Mesenchymal stem cell (in vitro differentiated cells and primary cell): ENCODE measurements around the gene NPAS2.
A peak's percentile ranks its signal among the peaks of the same experiment; 100 is the strongest.

Experiments
- DNase-seq: peaks from one replicate; pipeline ENCODE4 v3.0.0-alpha.2; 2013
- H2AFZ ChIP-seq: one replicate; pipeline ENCODE4 v1.6.1; 2013; ENCODE audit warnings: low read depth, mild to moderate bottlenecking, control low read depth, inconsistent platforms, low read length, moderate library complexity
- H2AK5ac ChIP-seq: 2 replicates; pipeline ENCODE4 v1.6.1; 2013; ENCODE audit warnings: low read length, moderate library complexity, mild to moderate bottlenecking, inconsistent platforms; ENCODE audit not compliant: severe bottlenecking
- H2BK120ac ChIP-seq: one replicate; pipeline ENCODE4 v1.6.1; 2013; ENCODE audit warnings: low read depth, mild to moderate bottlenecking, inconsistent platforms, low read length, moderate library complexity
- H2BK12ac ChIP-seq, 2 experiments: one replicate each; pipeline ENCODE4 v1.6.1; 2013; ENCODE audit warnings: inconsistent platforms in 2 of 2, low read length in 2 of 2, mild to moderate bottlenecking in 2 of 2, moderate library complexity in 2 of 2, control low read depth in 1 of 2
- H2BK15ac ChIP-seq: one replicate; pipeline ENCODE4 v1.6.1; 2013; ENCODE audit warnings: mild to moderate bottlenecking, low read depth, inconsistent platforms; ENCODE audit not compliant: poor library complexity, severe bottlenecking
- H2BK5ac ChIP-seq: 2 replicates; pipeline ENCODE4 v1.6.1; 2013; ENCODE audit warnings: low read depth, mild to moderate bottlenecking, low read length, control low read depth, inconsistent platforms; ENCODE audit not compliant: poor library complexity, severe bottlenecking
- H3K14ac ChIP-seq, 2 experiments: one replicate each; pipeline ENCODE4 v1.6.1; 2013; ENCODE audit warnings: inconsistent platforms in 2 of 2, low read length in 2 of 2, control low read depth in 1 of 2, mild to moderate bottlenecking in 1 of 2, moderate library complexity in 1 of 2
- H3K18ac ChIP-seq, 2 experiments: one replicate each; pipeline ENCODE4 v1.6.1; 2013; ENCODE audit warnings: inconsistent platforms in 2 of 2, low read length in 2 of 2, control low read depth in 1 of 2, low read depth in 1 of 2, mild to moderate bottlenecking in 1 of 2
- H3K23ac ChIP-seq, 2 experiments: one replicate each; pipeline ENCODE4 v1.6.1; 2013; ENCODE audit warnings: inconsistent platforms in 2 of 2, low read length in 2 of 2, mild to moderate bottlenecking in 2 of 2, moderate library complexity in 2 of 2, control low read depth in 1 of 2
- H3K27ac ChIP-seq: 2 replicates; pipeline ENCODE4 v1.5.1; 2013; ENCODE audit warnings: mild to moderate bottlenecking, moderate library complexity, low read length, control low read depth, inconsistent platforms; ENCODE audit not compliant: poor library complexity, severe bottlenecking
- H3K27me3 ChIP-seq, 2 experiments: 2 replicates each; pipeline versions ENCODE4 v1.6.1 to v1.7.0; 2013; ENCODE audit warnings: low read length in 2 of 2, mild to moderate bottlenecking in 2 of 2, moderate library complexity in 2 of 2, control low read depth in 1 of 2, inconsistent platforms in 1 of 2; ENCODE audit not compliant: control insufficient read depth in 1 of 2, insufficient read depth in 1 of 2
- H3K36me3 ChIP-seq, 2 experiments: 2 replicates each; pipeline versions ENCODE4 v1.6.1 to v1.7.0; 2013; ENCODE audit warnings: low read length in 2 of 2, control low read depth in 1 of 2, inconsistent platforms in 1 of 2, low read depth in 1 of 2, mild to moderate bottlenecking in 1 of 2; ENCODE audit not compliant: insufficient read depth in 2 of 2, control insufficient read depth in 1 of 2
- H3K4ac ChIP-seq, 2 experiments: one replicate each; pipeline ENCODE4 v1.6.1; 2013; ENCODE audit warnings: inconsistent platforms in 2 of 2, low read length in 2 of 2, mild to moderate bottlenecking in 2 of 2, moderate library complexity in 2 of 2, control low read depth in 1 of 2, low read depth in 1 of 2
- H3K4me1 ChIP-seq: 2 replicates; pipeline ENCODE4 v1.6.1; 2013; ENCODE audit warnings: low read depth, low read length, control low read depth; ENCODE audit not compliant: control insufficient read depth, insufficient read depth
- H3K4me2 ChIP-seq: 2 replicates; pipeline ENCODE4 v1.6.1; 2013; ENCODE audit warnings: low read length, mild to moderate bottlenecking, inconsistent platforms; ENCODE audit not compliant: poor library complexity, severe bottlenecking
- H3K4me3 ChIP-seq, 2 experiments: 2 replicates each; pipeline versions ENCODE4 v1.5.1 to v1.7.0; 2013; ENCODE audit warnings: low read length in 2 of 2, mild to moderate bottlenecking in 2 of 2, control low read depth in 1 of 2, low read depth in 1 of 2; ENCODE audit not compliant: insufficient read depth in 1 of 2
- H3K79me1 ChIP-seq: replicated peaks from 2 replicates; pipeline ENCODE4 v1.6.1; 2013; ENCODE audit warnings: mild to moderate bottlenecking, control low read depth, low read length, inconsistent platforms; ENCODE audit not compliant: poor library complexity, severe bottlenecking
- H3K9ac ChIP-seq: 2 replicates; pipeline ENCODE4 v1.7.0; 2013; ENCODE audit warnings: mild to moderate bottlenecking, low read length, moderate library complexity
- H3K9me3 ChIP-seq: 2 replicates; pipeline ENCODE4 v1.7.0; 2013; ENCODE audit warnings: mild to moderate bottlenecking, low read length; ENCODE audit not compliant: control insufficient read depth
- H4K8ac ChIP-seq: one replicate; pipeline ENCODE4 v1.6.1; 2013; ENCODE audit warnings: inconsistent platforms, mild to moderate bottlenecking, low read length, moderate library complexity
- H4K91ac ChIP-seq: one replicate; pipeline ENCODE4 v1.6.1; 2013; ENCODE audit warnings: mild to moderate bottlenecking, low read length, inconsistent platforms
- WGBS: methylation state at CpG from one replicate; pipeline ENCODE4 v1.1.7; 2013; ENCODE audit warnings: mixed read lengths; 5-methylcytosine and 5-hydroxymethylcytosine counted together

NPAS2 gene

DNA sequence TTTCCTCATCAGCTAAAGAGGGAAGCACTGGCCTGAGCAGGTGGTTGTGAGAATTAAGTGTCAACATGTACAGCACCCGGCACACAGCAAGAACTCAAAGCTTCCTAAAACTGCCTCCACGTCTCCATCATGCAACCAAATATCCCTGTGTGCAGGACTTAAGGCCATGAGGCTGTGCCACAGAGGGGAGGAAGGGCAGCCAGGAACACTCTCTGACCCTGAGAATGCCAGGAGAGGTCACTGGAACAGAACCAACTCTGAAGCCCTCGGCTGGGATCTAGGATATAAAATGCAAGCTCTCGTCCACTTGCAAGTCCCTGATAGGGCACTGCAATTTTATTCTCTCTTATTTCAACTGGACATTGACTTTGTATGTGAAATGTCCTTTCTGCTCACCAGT, 12.2 kb upstream of the NPAS2 start:
- no peak overlapping the region for H3K4me3 ChIP-seq
- no peak overlapping the region for H2BK12ac ChIP-seq

DNA sequence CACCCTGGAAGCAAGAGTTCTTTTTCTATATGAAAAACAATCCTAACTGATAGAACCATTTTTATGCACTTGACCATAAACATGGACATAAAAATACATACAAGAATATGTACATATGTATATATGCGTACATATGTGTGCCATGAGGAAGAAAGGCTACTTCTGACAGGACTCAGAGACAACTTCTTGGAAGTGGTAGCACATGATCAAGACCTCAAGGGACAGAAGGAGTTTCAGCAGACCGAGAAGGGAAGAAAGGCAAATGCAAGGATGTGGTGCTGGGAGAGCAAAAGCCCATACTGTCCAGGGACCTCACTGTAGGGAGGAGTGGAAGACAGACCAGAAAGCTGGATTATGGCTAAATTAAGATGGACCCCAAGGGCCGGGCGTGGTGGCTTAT, 11.4 kb upstream of the NPAS2 start:
- H3K27ac ChIP-seq = no peak overlapping the region
- WGBS = 81% methylated on average over 4 of the region's 4 CpGs
- no peak overlapping the region for H2BK12ac ChIP-seq
- no peak for DNase-seq
- H2AFZ ChIP-seq = no peak overlapping the region
- H3K79me1 ChIP-seq = no peaks in the 10 kb centered on the region
- peaks cover 2% of the 10 kb centered on the region for H3K4me1 ChIP-seq
- no peak overlapping the region for H3K4me2 ChIP-seq
- no peak overlapping the region for H2BK5ac ChIP-seq
- H3K18ac ChIP-seq = no peak overlapping the region
- no peak overlapping the region for H4K8ac ChIP-seq
- H3K14ac ChIP-seq = no peak overlapping the region
- no peaks in the 10 kb centered on the region for H3K9me3 ChIP-seq
- H2AK5ac ChIP-seq = no peak overlapping the region
- H3K4ac ChIP-seq = no peak overlapping the region
- no peaks in the 10 kb centered on the region for H3K36me3 ChIP-seq
- H4K91ac ChIP-seq = no peak overlapping the region
- H3K4me3 ChIP-seq = no peak overlapping the region
- peaks cover 19 to 28% of the 10 kb centered on the region in 2 experiments for H3K27me3 ChIP-seq
- no peak overlapping the region for H3K23ac ChIP-seq
- no peak overlapping the region for H2BK15ac ChIP-seq
- no peak overlapping the region for H2BK120ac ChIP-seq
- H3K9ac ChIP-seq = no peak overlapping the region

More for the DNA sequence above, 12.2 kb upstream of the NPAS2 start:
- no peaks in the 10 kb centered on the region for H3K36me3 ChIP-seq
- H3K23ac ChIP-seq = no peak overlapping the region
- H3K18ac ChIP-seq = no peak overlapping the region
- DNase-seq = no peak
- H3K4ac ChIP-seq = no peak overlapping the region
- H2BK5ac ChIP-seq = no peak overlapping the region
- no peak overlapping the region for H4K91ac ChIP-seq
- H3K79me1 ChIP-seq = no peaks in the 10 kb centered on the region
- H3K14ac ChIP-seq = peak overlapping the region in 1 of 2 experiments; percentile 55
- H2BK120ac ChIP-seq = no peak overlapping the region
- H3K27me3 ChIP-seq = peaks cover 19 to 25% of the 10 kb centered on the region in 2 experiments
- no peak overlapping the region for H3K27ac ChIP-seq
- no peak overlapping the region for H4K8ac ChIP-seq
- peaks cover 2% of the 10 kb centered on the region for H3K4me1 ChIP-seq
- no peaks in the 10 kb centered on the region for H3K9me3 ChIP-seq
- 82% methylated on average over 4 of the region's 4 CpGs for WGBS
- H2AFZ ChIP-seq = no peak overlapping the region
- H3K9ac ChIP-seq = no peak overlapping the region
- H3K4me2 ChIP-seq = no peak overlapping the region
- no peak overlapping the region for H2AK5ac ChIP-seq
- no peak overlapping the region for H2BK15ac ChIP-seq

DNA sequence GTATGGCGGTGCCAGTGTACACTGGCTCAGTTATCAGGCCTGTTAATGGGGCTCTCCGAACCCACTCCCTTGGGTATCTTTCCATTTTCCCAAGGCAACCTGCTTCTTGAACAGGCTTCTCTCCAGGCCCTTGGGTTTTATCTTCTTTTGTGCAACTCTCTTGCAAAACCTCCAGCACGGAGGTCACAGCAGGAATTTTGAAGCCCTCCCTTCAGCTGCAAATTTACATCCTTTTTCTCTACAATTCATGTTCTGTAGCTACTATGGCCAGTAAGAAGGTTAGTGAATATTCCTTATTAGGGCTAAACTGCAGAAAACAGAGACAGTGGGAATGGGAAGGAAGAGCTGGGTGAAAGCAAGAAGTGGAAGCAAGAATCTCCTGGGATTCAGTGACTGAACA, 10.4 kb upstream of the NPAS2 start:
- Histone ChIP-seq H3K4me2 (no peak overlapping the region), H3K9me3 (no peaks in the 10 kb centered on the region), H2BK15ac (no peak overlapping the region), H2BK5ac (no peak overlapping the region), H2AFZ (no peak overlapping the region), H3K27me3 (peaks cover 18 to 35% of the 10 kb centered on the region in 2 experiments), H2BK120ac (no peak overlapping the region), H3K23ac (no peak overlapping the region), H3K79me1 (no peaks in the 10 kb centered on the region), H3K27ac (no peak overlapping the region), H3K4ac (no peak overlapping the region), H4K91ac (no peak overlapping the region), H3K36me3 (no peaks in the 10 kb centered on the region), H3K14ac (no peak overlapping the region), H2BK12ac (no peak overlapping the region), H2AK5ac (no peak overlapping the region), H4K8ac (no peak overlapping the region), H3K4me1 (peaks cover 2% of the 10 kb centered on the region), H3K4me3 (no peak overlapping the region), H3K18ac (no peak overlapping the region), H3K9ac (no peak overlapping the region)
- 92% methylated on average over 3 of the region's 3 CpGs for WGBS
- DNase-seq = no peak

DNA sequence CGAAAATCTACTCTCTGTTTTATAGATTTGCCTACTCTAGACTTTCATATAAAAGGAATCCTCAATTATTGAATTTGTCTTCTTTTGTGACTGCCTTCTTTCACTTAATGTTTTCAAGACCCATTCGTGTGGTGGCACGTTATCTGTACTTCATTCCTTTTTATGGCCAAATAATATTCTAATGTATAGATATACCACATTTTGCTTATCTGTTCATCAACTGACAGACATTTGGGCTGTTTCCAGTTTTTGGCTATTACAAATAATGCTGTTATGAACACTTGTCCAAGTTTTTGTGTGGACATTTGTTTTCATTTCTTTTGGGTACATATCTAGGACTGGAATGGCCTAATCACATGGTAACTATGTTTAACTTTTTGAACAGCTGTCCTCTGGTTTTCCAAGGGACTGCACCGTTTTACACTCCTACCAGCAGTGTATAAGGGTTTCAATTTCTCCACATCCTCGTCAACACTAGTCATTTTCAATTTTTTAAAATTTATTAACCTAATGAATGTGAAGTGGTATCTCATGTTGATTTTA, 9.3 kb upstream of the NPAS2 start:
- Histone ChIP-seq H3K4me1 (peaks cover 2% of the 10 kb centered on the region), H3K36me3 (no peaks in the 10 kb centered on the region), H3K4me3 (no peak overlapping the region), H3K27ac (no peak overlapping the region), H2BK15ac (no peak overlapping the region), H3K9ac (no peak overlapping the region), H3K14ac (no peak overlapping the region), H4K91ac (no peak overlapping the region), H2BK12ac (no peak overlapping the region), H3K4me2 (no peak overlapping the region), H2AFZ (no peak overlapping the region), H3K79me1 (no peaks in the 10 kb centered on the region), H3K27me3 (peaks cover 12 to 37% of the 10 kb centered on the region in 2 experiments), H3K4ac (no peak overlapping the region), H3K18ac (no peak overlapping the region), H2BK120ac (no peak overlapping the region), H3K23ac (no peak overlapping the region), H3K9me3 (no peaks in the 10 kb centered on the region), H2BK5ac (no peak overlapping the region), H2AK5ac (no peak overlapping the region), H4K8ac (no peak overlapping the region)
- no peak for DNase-seq
- 97% methylated on average over 2 of the region's 5 CpGs for WGBS
